Measurements from ENCODE around the gene PRAME. TPM values are rescaled to one million over a fixed set of nuclear protein-coding genes. Genes with fewer than 3 reads are reported as not detected.
"Not testable (repeated sequence)": the region's sequence is repeated elsewhere in the genome, so short reads cannot be mapped to it uniquely, and the experiment has no call there.

Gene PRAME
- total RNA-seq, 1 experiment from 2014 or later = 108 TPM

DNA sequence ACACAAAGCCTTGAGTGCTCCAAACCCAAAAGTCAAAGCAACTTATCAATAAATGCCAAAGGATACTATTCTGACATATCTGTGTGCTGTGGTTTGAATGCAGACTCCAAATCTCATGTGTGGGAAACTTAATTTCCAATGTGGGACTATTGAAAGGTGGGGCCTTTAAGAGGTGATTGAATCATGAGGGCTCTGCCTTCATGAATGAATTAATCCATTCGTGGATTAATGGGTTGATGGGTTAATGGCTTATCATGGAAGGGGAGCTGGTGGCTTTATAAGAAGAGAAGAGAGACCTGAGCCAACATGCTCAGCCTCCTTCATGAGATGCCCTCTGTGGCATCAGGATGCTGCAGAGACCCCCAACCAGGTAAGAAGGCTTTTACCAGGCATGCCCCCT, 22.1 kb downstream of the PRAME start:
- Histone ChIP-seq H3K9me3 (no peaks in the 10 kb centered on the region), H3K4me3 (no peak overlapping the region), H3K27me3 (no peaks in the 10 kb centered on the region), H3K36me3 (no peaks in the 10 kb centered on the region)
- DNase-seq = no peak

DNA sequence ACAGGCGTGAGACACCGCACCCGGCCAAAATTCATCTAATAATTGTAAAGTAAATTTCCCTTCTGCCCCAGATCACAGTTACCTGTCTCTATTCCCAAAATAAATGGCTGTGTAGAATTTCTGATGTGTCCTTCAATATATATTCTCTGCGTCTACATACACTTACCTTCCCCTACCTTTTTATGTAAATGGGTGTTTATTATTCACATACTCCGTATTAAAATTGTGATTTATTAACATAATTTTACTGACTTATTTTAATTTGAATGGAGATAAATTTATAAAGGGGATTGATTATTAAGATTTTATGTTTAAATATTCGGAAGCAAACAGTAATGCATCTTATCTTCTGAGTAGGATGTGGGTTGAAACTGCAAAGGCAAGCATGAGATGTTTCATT, 22.6 kb downstream of the PRAME start:
- Histone ChIP-seq H3K27me3 (no peaks in the 10 kb centered on the region), H3K9me3 (no peaks in the 10 kb centered on the region), H3K36me3 (no peaks in the 10 kb centered on the region), H3K4me3 (no peak overlapping the region)
- DNase-seq = no peak

DNA sequence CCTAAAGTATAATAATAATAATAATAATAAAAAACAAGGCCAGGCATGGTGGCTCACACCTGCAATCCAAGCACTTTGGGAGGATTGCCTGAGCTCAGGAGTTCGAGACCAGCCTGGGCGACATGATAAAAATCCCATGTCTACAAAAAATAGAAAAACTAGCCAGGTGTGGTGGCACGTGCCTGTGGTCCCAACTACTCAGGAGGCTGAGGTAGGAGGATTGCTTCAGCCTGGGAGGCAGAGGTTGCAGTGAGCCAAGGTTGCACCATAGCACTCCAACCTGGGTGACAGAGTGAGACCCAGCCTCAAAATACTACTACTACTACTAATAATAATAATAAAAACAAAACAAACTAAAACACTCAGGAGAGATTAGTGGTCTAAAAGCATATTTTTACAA, 23.4 kb downstream of the PRAME start:
- no peaks in the 10 kb centered on the region for H3K9me3 ChIP-seq
- H3K4me3 ChIP-seq = no peak overlapping the region
- no peak for DNase-seq
- H3K36me3 ChIP-seq = no peaks in the 10 kb centered on the region
- no peaks in the 10 kb centered on the region for H3K27me3 ChIP-seq

DNA sequence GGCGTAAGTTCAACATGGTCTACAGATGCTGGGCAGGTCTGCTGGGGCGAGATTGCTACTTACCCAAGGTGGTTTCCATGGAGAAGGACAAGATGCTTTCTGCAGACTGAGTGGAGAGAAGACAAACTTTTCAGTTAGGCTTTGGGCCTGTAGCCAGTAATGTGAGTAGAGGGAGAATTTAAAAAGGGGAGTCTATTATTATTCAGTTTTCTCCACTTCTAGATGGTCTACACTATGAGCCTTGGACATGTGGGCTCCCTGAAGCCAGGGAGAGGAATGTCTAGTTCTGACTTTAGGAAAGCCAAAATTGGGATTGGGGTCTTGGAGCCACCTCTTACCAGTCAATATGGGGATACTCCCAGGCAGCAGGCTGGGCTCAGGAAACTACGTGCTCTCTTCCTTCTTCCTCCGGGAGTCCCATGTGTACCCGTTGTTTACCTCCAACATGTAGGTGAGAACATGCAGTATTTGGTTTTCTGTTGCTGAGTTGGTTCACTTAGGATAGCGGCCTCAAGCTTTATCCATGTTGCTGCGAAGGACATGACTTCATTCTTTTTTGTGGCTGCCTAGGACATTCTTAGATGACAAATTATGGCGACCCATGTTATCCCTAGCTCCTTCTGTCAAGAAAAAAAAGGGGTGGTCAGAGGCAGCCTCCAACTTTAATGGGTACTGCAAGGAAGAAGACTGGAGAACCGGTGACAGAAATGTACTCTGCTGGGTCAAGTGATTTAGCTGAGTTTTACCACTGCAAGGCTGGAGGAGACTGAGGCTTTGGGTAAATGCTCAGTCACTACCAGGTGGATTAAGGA, 24.3 kb downstream of the PRAME start:
- Histone ChIP-seq H3K9me3 (no peaks in the 10 kb centered on the region), H3K4me3 (no peak overlapping the region), H3K27me3 (no peaks in the 10 kb centered on the region), H3K36me3 (no peaks in the 10 kb centered on the region)
- no peak for DNase-seq

DNA sequence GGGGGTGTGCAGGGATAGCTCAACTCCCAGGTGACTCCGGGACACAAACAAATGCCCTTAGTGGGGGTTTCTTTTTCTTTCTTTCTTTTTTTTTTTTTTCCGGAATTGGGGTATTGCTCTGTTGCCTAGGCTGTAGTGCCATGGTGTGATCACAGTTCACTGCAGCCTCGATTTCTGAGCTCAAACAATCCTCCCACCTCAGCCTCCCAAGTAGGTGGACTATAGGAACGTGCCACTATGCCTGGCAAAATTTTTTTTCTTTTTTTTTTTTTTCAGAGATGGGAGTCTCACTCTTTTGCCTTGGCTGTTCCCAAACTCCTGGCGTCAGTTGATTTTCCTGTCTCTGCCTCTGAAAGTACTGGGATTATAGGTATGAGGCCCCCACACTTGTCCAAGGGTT, 25.2 kb downstream of the PRAME start:
- no peak overlapping the region for H3K4me3 ChIP-seq

DNA sequence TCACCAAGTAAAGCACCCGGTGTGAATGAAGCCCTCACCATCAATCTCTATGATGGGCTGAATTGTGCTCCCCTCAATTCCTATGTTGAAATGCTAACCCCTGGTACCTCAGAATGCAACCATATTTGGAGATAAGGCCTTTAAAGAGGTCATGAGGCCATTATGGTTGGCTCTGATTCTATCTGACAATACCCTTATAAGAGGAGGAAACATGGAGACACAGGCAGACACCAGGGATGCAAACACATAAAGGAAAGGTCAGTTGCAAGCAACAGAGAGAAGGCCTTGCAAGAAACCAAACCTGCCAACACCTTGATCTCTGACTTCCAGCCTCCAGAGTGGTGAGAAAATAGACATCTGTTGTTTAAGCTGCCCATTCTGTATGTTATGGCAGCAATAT, 25.6 kb downstream of the PRAME start:
- no peak overlapping the region for H3K4me3 ChIP-seq
- H3K36me3 ChIP-seq = no peaks in the 10 kb centered on the region
- no peak for DNase-seq
- H3K27me3 ChIP-seq = no peaks in the 10 kb centered on the region
- H3K9me3 ChIP-seq = no peaks in the 10 kb centered on the region

More for the DNA sequence above, 25.2 kb downstream of the PRAME start:
- Histone ChIP-seq H3K9me3 (no peaks in the 10 kb centered on the region), H3K27me3 (no peaks in the 10 kb centered on the region), H3K36me3 (no peaks in the 10 kb centered on the region)
- DNase-seq = no peak

DNA sequence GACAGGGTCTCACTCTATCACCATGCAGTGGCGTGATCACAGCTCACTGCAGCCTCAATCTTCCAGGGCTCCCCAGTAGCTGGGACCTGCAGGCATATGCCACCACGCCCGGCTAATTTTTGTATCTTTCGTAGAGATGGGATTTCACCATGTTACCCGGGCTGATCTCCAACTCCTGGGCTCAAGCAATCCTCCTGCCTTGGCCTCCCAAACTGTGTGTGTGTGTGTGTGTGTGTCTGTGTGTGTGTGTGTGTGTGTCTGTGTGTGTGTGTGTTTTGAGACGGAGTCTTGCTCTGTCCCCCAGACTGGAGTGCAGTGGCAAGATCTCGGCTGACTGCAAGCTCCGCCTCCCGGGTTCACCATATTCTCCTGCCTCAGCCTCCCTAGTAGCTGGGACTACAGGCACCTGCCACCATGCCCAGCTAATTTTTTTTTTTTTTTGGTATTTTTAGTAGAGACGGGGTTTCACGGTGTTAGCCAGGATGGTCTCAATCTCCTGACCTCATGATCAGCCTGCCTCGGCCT, 26.5 kb downstream of the PRAME start:
- not testable (repeated sequence) for H3K4me3 ChIP-seq, H3K27me3 ChIP-seq, H3K9me3 ChIP-seq, DNase-seq, H3K36me3 ChIP-seq

DNA sequence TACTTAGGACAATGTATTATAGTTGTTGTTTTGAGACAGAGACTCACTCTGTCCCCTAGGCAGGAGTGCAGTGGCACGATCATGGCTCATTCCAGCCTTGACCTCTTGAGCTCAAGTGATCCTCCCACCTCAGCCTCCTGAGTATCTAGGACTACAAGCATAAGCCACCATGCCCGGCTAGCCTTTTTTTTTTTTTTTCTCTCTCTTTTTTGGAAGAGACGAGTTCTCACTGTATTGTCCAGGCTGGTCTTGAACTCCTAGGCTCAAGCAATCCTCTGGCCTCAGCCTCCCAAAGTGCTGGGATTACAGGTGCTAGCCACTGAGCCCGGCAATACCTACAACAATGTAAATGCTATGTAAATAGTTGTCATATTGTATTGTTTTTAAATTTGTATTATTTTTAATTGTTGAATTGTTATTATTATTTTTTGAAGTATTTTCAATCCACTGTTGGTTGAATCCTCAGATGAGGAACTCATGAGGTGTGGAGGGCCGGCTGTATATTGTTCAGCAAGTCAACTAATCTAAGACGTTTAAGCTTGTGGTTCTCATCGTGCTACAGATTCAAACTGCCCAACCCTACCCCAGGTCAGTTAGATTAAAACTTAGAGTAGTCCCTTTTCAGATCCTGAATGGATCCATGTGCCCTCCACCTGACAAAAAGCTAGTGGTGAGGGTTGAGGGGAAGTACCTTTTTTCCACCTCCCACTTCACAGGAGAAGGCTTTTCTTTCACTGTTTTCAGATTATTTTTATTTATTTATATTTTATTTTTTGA, 27.1 kb downstream of the PRAME start:
- H3K36me3 ChIP-seq = no peaks in the 10 kb centered on the region
- H3K27me3 ChIP-seq = no peaks in the 10 kb centered on the region
- no peak for DNase-seq
- H3K4me3 ChIP-seq = no peak overlapping the region
- H3K9me3 ChIP-seq = no peaks in the 10 kb centered on the region

DNA sequence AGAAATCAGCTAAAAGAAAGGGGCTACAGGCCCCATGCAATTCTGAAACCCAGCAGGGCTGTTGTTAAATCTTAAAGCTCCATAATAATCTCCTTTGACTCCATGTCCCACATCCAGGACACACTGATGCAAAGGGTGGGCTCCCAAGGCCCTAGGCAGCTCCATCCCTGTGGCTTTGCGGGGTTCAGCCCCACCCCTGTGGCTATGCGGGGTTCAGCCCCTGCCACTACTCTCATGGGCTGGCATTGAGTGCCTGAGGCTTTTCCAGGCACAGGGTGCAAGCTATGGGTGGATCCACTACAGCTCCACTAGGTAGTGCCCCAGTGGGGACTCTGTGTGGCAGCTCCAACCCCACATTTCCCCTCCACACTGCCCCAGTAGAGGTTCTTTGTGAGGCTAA, 30.3 kb downstream of the PRAME start:
- H3K4me3 ChIP-seq = no peak overlapping the region
- H3K27me3 ChIP-seq = no peaks in the 10 kb centered on the region
- DNase-seq = no peak
- no peaks in the 10 kb centered on the region for H3K9me3 ChIP-seq
- no peaks in the 10 kb centered on the region for H3K36me3 ChIP-seq

DNA sequence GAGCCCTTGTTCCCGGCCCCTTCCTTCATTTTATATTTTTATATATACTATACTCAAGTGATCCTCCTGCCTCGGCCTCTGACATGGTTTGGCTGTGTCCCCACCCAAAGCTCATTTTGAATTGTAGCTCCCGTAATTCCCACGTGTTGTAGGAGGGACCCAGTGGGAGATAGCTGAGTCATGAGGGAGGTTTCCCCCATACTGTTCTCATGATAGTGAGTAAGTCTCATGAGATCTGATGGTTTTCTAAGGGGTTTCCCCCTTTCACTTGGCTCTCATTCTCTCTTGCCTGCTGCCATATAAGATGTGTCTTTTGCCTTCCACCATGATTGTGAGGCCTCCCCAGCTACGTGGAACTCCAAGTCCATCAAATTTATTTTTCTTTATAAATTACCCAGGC, 31.8 kb downstream of the PRAME start:
- no peaks in the 10 kb centered on the region for H3K27me3 ChIP-seq

DNA sequence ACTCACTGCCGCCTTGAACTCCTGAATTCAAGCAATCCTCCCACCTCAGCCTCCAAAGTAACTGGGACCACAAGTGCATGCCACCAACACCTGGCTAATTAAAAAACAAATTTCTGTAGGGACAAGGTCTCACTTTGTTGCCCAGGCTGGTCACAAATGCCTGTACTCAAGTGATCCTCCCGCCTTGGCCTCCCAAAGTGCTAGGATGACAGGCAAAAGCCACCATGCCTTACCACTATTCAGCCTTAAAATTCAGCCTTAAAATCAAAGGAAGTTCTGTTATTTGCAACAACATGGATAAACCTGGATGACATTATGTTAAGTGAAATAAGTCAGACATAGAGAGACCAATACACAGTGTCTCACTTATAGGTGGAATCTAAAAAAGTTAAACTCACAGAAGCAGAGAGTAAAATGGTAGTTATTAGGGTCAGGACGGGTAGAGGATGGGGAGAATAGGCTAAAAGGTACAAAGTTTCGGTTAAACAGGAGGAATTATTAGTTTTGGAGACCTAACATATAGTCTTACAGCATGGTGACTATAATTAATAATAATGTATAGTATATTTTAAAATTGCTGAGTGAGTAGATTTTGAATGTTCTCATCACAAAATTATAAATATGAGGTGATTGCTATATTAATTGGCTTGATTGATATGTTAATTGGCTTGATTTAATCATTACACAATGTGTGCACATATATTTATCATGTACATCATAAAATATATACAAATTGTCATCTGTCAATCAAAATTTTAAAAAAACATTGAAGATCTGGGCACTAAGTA, 32.7 kb downstream of the PRAME start:
- Histone ChIP-seq H3K27me3 (no peaks in the 10 kb centered on the region), H3K9me3 (no peaks in the 10 kb centered on the region), H3K36me3 (no peaks in the 10 kb centered on the region), H3K4me3 (no peak overlapping the region)
- DNase-seq = no peak

More for the DNA sequence above, 31.8 kb downstream of the PRAME start:
- Histone ChIP-seq H3K9me3 (no peaks in the 10 kb centered on the region), H3K4me3 (no peak overlapping the region), H3K36me3 (no peaks in the 10 kb centered on the region)
- DNase-seq = no peak

DNA sequence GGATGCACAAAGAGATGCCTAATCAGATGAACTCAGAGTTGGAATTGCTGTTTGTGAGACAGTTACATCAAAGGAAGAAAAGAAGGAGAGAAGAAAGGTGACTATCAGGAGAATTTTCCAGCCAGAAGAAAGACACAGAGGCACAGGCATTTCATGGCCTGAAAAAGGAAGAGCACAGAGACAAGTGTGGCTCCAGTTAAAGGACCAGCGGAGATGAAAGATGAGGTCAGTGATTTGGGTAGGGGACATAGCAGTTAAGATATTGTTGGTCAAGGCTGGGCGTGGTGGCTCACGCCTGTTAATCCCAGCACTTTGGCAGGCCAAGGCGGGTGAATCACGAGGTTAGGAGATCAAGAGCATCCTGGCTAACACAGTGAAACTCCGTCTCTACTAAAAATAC, 35.6 kb downstream of the PRAME start:
- DNase-seq = peak; percentile 54
- Histone ChIP-seq H3K4me3 (no peak overlapping the region), H3K27me3 (no peaks in the 10 kb centered on the region), H3K9me3 (no peaks in the 10 kb centered on the region), H3K36me3 (no peaks in the 10 kb centered on the region)

DNA sequence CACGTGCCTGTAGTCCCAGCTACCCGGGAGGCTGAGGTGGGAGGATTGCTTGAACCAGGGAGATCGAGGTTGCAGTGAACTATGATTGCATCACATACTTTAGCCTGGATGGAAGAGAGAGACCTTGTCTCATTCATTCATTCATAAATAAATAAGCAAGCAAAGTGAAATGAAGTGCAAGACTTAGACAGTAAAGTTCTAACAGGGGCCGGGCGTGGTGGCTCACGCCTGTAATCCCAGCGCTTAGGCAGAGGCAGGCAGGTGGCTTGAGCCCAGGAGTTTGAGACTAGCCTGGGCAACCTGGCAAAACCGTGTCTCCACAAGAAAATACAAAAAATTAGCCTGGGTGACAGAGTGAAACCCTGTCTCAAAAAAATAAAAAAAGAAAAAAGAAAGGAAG, 37.4 kb downstream of the PRAME start:
- no peak for DNase-seq
- no peak overlapping the region for H3K4me3 ChIP-seq
- no peaks in the 10 kb centered on the region for H3K9me3 ChIP-seq
- H3K36me3 ChIP-seq = no peaks in the 10 kb centered on the region
- H3K27me3 ChIP-seq = no peaks in the 10 kb centered on the region

DNA sequence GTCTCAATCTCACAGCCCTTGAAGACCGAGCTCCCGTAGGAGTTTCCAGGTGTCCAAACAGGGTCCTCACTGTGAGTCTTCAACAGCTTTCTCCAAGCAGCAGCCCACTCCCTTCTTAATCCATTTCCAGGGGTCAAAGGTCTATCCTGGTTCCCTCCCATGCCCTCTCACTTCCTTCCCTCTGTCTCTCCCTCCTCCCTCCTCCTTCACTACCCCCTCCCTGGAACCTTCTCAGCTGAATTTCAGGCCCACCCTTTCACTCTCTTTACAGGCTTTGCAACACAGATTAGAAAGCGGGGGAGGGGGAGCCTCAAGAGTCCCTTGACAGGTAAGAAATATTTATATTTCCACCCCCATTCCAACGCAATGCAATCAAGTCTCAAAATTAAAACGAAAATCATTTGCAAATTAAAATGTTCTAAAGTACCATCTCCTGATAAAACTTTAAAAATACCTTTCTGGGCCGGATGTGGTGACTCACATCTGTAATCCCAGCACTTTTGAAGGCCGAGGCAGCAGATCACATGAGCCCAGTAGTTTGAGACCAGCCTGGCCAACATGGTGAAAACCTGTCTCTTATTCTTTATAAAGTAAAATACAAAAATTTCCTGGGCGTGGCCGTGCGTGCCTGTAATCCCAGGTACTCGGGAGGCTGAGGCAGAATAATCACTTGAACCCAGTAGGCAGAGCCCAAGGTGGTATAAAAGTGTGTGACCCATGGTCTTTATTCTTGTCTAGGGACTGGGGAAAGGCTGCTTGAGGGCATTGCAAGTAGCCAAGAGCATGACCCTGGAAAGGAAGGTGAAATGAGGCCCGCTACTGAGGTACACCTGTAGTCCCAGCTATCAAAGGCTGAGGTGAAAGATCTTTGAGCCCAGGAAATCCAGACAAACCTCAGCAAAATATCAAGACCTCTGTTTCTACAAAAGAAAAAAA, 38.1 kb downstream of the PRAME start:
- Histone ChIP-seq H3K36me3 (no peaks in the 10 kb centered on the region), H3K9me3 (no peaks in the 10 kb centered on the region), H3K4me3 (no peak overlapping the region), H3K27me3 (no peaks in the 10 kb centered on the region)
- no peak for DNase-seq

DNA sequence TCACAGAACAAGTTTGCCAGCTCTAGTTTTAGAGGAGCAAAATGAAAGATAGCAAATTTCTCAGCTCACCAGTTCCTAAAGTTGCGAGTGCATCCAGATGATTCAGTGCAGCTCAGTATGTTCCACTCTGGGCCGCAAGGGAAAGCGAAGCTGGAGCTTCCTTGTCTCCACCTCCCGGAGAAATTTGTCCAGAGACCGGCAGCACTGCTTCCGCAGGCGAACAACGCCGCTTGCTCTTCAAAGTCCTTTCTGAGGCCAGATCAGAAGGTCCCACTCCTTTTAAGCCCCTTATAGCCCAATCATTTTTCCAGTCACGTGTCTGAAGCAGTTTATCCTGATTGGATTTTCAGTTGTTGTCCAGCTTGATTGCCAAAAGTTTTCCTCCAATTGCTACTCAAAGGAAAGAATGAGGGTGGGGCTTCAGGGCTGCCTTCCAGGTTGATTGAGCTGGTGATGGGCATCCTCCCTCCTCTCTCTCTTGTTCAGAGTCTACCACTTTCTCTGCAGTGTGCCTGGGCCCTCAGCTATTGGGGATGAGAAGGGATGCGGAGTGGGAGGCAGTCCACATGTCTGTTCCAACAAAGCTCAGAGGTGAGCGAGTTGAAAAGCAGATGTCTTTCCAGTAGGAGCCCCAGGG, 38.9 kb downstream of the PRAME start, which contains the start of gene ZNF280A:
TSS of gene ZNF280A (minus strand) at position 251 of the 637 bp plus-strand sequence. CDS start 4,640 bp downstream, outside the sequence.
- no peaks in the 10 kb centered on the region for H3K9me3 ChIP-seq
- no peaks in the 10 kb centered on the region for H3K27me3 ChIP-seq
- peak within 1 kb of the TSS; percentile 44 for H3K4me3 ChIP-seq
- peak; percentile 72 for DNase-seq
- H3K36me3 ChIP-seq = no peaks in the 10 kb centered on the region

Measured in MG63 (cell line).